WI38 (cell line): ENCODE results near the gene PDGFB.
A peak's percentile ranks its signal among the peaks of the same experiment; 100 is the strongest.

Experiments used
- H3K4me3 ChIP-seq: 2 replicates; pipeline ENCODE4 v1.5.1; 2011; ENCODE audit warnings: low read depth, mild to moderate bottlenecking, control low read depth, low read length
- TF ChIP-seq, protein P1 (sequence below): IDR thresholded peaks from 2 replicates; pipeline ENCODE4 v1.5.1; 2012; ENCODE audit warnings: low read depth, mild to moderate bottlenecking, control low read depth, low read length

PDGFB gene

DNA sequence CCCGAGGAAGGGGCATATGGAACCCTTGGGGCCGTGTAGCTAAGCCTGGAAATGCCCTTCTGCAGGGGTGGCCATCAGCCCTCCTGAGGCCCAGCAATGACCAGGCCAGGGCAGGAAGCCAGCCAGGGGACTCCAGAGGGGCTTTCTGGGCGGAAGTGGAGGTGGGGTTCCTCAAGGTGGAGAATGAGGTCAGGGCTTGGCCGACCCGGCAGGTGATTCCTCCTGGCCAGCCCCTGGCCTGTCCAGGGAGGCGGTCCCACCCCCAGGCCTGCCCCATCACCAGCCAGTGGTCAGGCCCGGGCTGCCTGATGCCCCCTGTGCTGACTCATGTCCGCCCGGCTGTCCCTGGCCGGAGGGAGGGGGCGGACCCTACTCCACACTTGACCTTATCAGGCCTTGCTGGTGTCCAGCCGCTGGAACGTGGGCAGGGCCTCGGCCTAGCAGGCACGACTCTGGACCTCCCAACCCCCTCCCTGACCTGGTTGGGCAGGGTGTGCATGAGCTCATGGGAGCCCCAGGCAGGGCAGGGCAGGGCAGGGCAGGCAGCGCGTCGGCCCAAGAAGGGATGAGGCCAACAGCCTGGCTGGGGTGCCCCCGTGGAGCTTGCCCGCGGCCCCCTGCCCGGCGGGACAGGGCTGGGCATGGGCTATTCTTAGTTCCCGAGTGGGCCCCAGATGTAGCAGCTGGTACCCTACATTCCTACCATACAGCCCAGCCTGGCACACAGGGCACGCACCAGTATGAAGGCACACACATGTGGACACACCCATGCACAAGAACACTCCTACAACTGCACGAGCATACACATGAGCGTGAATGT is 38.8 kb upstream of the PDGFB start:
- TF ChIP-seq, protein P1, sequence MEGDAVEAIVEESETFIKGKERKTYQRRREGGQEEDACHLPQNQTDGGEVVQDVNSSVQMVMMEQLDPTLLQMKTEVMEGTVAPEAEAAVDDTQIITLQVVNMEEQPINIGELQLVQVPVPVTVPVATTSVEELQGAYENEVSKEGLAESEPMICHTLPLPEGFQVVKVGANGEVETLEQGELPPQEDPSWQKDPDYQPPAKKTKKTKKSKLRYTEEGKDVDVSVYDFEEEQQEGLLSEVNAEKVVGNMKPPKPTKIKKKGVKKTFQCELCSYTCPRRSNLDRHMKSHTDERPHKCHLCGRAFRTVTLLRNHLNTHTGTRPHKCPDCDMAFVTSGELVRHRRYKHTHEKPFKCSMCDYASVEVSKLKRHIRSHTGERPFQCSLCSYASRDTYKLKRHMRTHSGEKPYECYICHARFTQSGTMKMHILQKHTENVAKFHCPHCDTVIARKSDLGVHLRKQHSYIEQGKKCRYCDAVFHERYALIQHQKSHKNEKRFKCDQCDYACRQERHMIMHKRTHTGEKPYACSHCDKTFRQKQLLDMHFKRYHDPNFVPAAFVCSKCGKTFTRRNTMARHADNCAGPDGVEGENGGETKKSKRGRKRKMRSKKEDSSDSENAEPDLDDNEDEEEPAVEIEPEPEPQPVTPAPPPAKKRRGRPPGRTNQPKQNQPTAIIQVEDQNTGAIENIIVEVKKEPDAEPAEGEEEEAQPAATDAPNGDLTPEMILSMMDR: no peak
- H3K4me3 ChIP-seq: no peak overlapping the region

DNA sequence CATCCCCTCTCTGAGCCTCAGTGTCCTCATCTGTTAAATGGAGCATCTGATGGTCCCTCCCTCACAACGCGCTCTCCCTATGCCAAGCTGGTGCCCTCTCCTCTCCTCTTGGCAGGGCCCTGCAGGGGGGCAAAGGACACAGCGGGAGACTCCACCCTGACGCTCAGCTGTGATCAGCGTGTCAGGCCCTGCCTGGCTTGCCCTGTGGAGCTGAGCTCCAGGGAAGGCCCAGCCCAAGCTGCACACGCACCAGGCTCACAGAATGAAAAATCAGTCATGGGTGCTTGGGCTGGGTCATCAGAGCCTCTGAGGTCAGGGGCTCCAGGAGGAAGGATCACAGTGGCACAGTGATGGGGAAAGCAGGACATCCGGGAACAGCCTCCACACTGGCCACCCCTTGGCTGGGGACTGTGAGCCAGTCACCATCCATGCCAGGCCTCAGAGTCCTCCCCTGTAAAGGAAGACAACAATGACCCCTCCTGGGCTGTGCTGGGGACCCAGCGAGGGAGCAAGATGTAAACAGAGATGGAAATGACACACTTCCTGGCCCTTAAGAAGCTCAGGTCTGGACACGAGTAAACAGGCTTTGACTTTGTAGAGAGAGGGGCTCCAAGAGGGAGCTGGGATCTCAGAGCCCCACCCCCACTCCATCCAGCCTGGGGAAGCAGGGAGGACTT is 38.0 kb upstream of the PDGFB start:
- TF ChIP-seq, protein P1: no peak

GRCh38 chr22:39281126-39281525 is 36.3 kb upstream of the PDGFB start:
- no peak overlapping the region for H3K4me3 ChIP-seq
- TF ChIP-seq, protein P1: no peak

More for the DNA sequence above, 38.0 kb upstream of the PDGFB start:
- H3K4me3 ChIP-seq: no peak overlapping the region

DNA sequence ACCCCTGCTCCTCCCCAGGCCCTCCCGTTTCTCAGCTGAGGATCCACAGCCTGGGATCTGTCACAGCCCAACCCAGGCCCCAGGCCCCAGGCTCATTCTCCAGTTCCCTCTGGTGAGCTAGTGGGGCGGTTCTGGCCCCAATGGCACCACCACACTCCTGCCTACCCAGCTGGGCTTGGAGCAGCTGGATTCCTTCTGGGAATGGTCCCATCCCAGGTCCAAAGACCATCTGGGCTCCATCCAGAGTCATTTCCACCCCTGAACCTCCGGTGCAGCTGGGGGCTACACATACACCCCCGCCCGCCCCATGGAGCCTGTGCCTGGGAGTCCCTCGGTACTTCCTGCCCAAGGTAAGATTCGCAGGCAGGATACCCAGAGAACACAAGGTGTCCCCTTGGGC is 35.5 kb upstream of the PDGFB start:
- TF ChIP-seq, protein P1: no peak
- H3K4me3 ChIP-seq: no peak overlapping the region

- TF ChIP-seq, protein P1: no peak
- no peak overlapping the region for H3K4me3 ChIP-seq
Measured at GRCh38 chr22:39279170-39279850, 34.5 kb upstream of the PDGFB start.

GRCh38 chr22:39278040-39278439 is 33.3 kb upstream of the PDGFB start:
- TF ChIP-seq, protein P1: no peak

More at GRCh38 chr22:39278040-39278439, 33.3 kb upstream of the PDGFB start:
- peak overlapping the region; percentile 2; the same call in 1 of the 2 replicates for H3K4me3 ChIP-seq
